OCI-LY7 (cell line): ENCODE data around the gene TREML1. TPM values are rescaled to one million over a fixed set of nuclear protein-coding genes. Genes with fewer than 3 reads are reported as not detected.

Source experiments
- BruUV-seq: library from RNA; stranded (reverse); fragments of 400-500 nt; replicated peaks from 2 replicates; lab custom pipeline; 2021; lab: Mats Ljungman, UMichigan
- CTCF ChIA-PET: fragments of 300-600 bp; sonication (Branson Sonifier 250); formaldehyde crosslinking; loops from one replicate; lab custom pipeline; 2022; ENCODE audit warnings: antibody characterized with exemption; ENCODE audit not compliant: unreplicated experiment; lab: Charles Lee
- POLR2A ChIA-PET: fragments of 300-600 bp; sonication (Branson Sonifier 250); formaldehyde crosslinking; loops from one replicate; lab custom pipeline; 2022; ENCODE audit warnings: antibody characterized with exemption; lab: Charles Lee
- DNase-seq: peaks from one replicate; pipeline ENCODE4 v3.0.0-alpha.2; 2015; ENCODE audit warnings: low spot score
- H2AFZ ChIP-seq: fragments of 200-600 bp; sonication (generic), shearing (Covaris generic); 2 replicates; pipeline ENCODE4 v1.6.1; 2014; ENCODE audit warnings: mild to moderate bottlenecking, antibody characterized with exemption, low read length, moderate library complexity
- H3K27ac ChIP-seq: fragments of 200-600 bp; sonication (generic); 2 replicates; pipeline ENCODE4 v1.5.1; 2014; ENCODE audit warnings: mixed run types, low read depth, mild to moderate bottlenecking, moderate library complexity, low read length, inconsistent platforms; ENCODE audit not compliant: poor library complexity, severe bottlenecking
- H3K36me3 ChIP-seq: fragments of 200-600 bp; sonication (generic); 2 replicates; pipeline ENCODE4 v1.6.1; 2014; ENCODE audit warnings: mild to moderate bottlenecking, antibody characterized with exemption, low read length, moderate library complexity, mixed read lengths; ENCODE audit not compliant: insufficient read depth
- H3K4me1 ChIP-seq: fragments of 200-600 bp; sonication (generic); 2 replicates; pipeline ENCODE4 v1.5.1; 2014; ENCODE audit warnings: mild to moderate bottlenecking, low read length; ENCODE audit not compliant: insufficient read depth, poor library complexity, severe bottlenecking
- H3K4me2 ChIP-seq: fragments of 200-600 bp; sonication (generic); 2 replicates; pipeline ENCODE4 v1.6.1; 2014; ENCODE audit warnings: mild to moderate bottlenecking, low read length
- H3K4me3 ChIP-seq: fragments of 200-600 bp; sonication (generic); 2 replicates; pipeline ENCODE4 v1.5.1; 2014; ENCODE audit warnings: mild to moderate bottlenecking, low read depth, low read length; ENCODE audit not compliant: poor library complexity, severe bottlenecking
- H3K79me2 ChIP-seq: fragments of 200-600 bp; sonication (generic); 2 replicates; pipeline ENCODE4 v1.6.1; 2016; ENCODE audit warnings: low read depth, mild to moderate bottlenecking, low read length, moderate library complexity, mixed read lengths; ENCODE audit not compliant: insufficient read depth
- H3K9me2 ChIP-seq: fragments of 200-600 bp; sonication (generic); 2 replicates; pipeline ENCODE4 v1.6.1; 2016; ENCODE audit warnings: mild to moderate bottlenecking, low read length, mixed read lengths; ENCODE audit not compliant: insufficient read depth
- H3K9me3 ChIP-seq: fragments of 200-600 bp; sonication (generic); 2 replicates; pipeline ENCODE4 v1.6.1; 2014; ENCODE audit warnings: mild to moderate bottlenecking, mixed run types, low read length, mixed read lengths
- H4K20me1 ChIP-seq: fragments of 200-600 bp; sonication (generic); 2 replicates; pipeline ENCODE4 v1.6.1; 2014; ENCODE audit warnings: mild to moderate bottlenecking, antibody characterized with exemption, low read length, moderate library complexity, mixed read lengths; ENCODE audit not compliant: insufficient read depth
- EZH2phosphoT487 ChIP-seq: fragments of 200-600 bp; sonication (generic); IDR thresholded peaks from 2 replicates; pipeline ENCODE4 v1.6.1; 2018; ENCODE audit warnings: low read depth, borderline replicate concordance, mild to moderate bottlenecking, mixed run types, antibody characterized with exemption, low read length, moderate library complexity, mixed read lengths
- intact Hi-C: fragments of 100-400 bp; cut with micrococcal nuclease; formaldehyde crosslinking; loops from one replicate; pipeline ENCODE4 v1.10.0; 2022; ENCODE audit not compliant: unreplicated experiment
- total RNA-seq, 2 experiments: library from RNA; depleted of rRNA in 1 of 2; stranded (reverse); fragments of >200 nt in 1 of 2; shearing (Covaris generic) in 1 of 2; gene quantifications; 2 replicates each; pipeline ENCODE4 v1.2.3, GENCODE V29; 2014 to 2022
- TF ChIP-seq, protein P1 (sequence below): fragments of 200-600 bp; sonication (generic); conservative IDR thresholded peaks from 2 replicates; pipeline ENCODE4 v1.5.1; 2014; ENCODE audit warnings: mild to moderate bottlenecking, antibody characterized with exemption, low read length, moderate library complexity, mixed read lengths

TREML1 gene
- total RNA-seq, 2 experiments from 2014 or later = not detected

DNA sequence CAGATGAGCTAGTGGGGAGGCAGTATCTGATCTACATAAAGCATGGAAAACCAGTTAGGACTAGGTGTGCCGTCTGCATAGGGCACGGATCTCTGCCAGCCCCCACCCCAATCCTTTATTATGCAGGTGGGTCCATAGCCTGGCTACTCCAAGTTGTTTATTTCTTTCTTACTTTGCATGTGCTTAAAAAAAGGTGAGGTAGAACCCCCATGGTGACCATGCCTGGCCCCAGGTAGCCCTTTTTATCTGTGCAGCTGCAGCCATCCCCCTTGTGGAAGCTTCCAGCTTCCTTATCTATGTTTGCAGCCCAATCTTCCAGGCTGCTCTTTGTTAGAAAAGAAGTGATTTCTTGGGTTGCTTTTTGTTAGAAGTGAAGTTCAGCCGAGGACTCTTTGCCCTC is 17.8 kb upstream of the TREML1 start:
- Histone ChIP-seq H3K27ac (no peak overlapping the region), H4K20me1 (no peaks in the 10 kb centered on the region), H3K9me3 (no peaks in the 10 kb centered on the region), H3K4me1 (peaks cover 11% of the 10 kb centered on the region), H3K79me2 (no peaks in the 10 kb centered on the region), H2AFZ (no peak overlapping the region), H3K36me3 (no peaks in the 10 kb centered on the region), H3K9me2 (no peaks in the 10 kb centered on the region), H3K4me2 (no peak overlapping the region), H3K4me3 (no peak overlapping the region)
- intact Hi-C loops = no loop called here
- DNase-seq = no peak
- POLR2A ChIA-PET = interaction anchor here (0.9 kb wide), 1 partner anchor 41 kb away, joined by 4 read pairs; no protein-coding TSS in a partner anchor
- no TSS peak for BruUV-seq
- TF ChIP-seq, protein P1, sequence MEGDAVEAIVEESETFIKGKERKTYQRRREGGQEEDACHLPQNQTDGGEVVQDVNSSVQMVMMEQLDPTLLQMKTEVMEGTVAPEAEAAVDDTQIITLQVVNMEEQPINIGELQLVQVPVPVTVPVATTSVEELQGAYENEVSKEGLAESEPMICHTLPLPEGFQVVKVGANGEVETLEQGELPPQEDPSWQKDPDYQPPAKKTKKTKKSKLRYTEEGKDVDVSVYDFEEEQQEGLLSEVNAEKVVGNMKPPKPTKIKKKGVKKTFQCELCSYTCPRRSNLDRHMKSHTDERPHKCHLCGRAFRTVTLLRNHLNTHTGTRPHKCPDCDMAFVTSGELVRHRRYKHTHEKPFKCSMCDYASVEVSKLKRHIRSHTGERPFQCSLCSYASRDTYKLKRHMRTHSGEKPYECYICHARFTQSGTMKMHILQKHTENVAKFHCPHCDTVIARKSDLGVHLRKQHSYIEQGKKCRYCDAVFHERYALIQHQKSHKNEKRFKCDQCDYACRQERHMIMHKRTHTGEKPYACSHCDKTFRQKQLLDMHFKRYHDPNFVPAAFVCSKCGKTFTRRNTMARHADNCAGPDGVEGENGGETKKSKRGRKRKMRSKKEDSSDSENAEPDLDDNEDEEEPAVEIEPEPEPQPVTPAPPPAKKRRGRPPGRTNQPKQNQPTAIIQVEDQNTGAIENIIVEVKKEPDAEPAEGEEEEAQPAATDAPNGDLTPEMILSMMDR = no peak
- TF ChIP-seq EZH2phosphoT487 = no peak
- CTCF ChIA-PET = no interaction called here

DNA sequence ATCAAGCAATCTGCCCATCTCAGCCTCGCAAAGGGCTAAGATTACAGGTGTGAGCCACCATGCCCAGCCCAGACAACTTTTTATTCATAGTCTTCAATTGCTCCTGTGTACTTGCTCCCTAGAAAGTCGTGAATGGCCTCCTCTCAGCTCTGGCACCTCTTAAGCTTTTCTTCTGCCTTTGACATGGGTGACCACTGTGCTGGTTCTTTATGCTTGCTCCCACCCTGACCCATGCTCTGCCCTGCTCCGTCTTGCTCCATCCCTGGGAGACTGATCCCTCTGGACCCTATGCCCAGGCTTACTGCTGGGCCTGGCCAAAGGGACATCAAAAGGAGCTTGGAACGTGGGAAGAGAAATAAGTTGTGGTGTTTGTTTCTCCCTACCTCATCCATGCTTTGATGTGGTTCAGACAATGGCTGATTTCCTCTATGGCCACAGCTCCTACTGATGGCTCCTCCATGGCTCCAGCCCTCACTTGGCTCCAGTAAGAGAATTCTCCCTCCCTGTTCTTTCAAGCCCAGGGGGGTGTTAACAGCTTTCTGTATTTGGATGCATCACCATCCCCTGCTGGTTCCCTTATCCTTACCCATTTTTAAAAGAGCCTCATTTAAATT is 16.5 kb upstream of the TREML1 start:
- Histone ChIP-seq H3K9me3 (no peaks in the 10 kb centered on the region), H3K36me3 (no peaks in the 10 kb centered on the region), H3K79me2 (no peaks in the 10 kb centered on the region), H3K4me2 (no peak overlapping the region), H3K9me2 (no peaks in the 10 kb centered on the region), H3K4me3 (no peak overlapping the region), H2AFZ (no peak overlapping the region), H3K4me1 (peaks cover 11% of the 10 kb centered on the region), H4K20me1 (no peaks in the 10 kb centered on the region), H3K27ac (no peak overlapping the region)
- ChIA-PET CTCF (interaction anchor here (1.3 kb wide), 1 partner anchor 11 kb away, joined by 3 read pairs; no protein-coding TSS in a partner anchor), POLR2A (interaction anchor here (0.5 kb wide), 1 partner anchor 80 kb away, joined by 3 read pairs; no protein-coding TSS in a partner anchor)
- intact Hi-C loops = no loop called here
- DNase-seq = no peak
- BruUV-seq = no TSS peak
- TF ChIP-seq EZH2phosphoT487 = no peak
- TF ChIP-seq, protein P1 = no peak
